ENCODE results near the gene ITGB6.

DNA sequence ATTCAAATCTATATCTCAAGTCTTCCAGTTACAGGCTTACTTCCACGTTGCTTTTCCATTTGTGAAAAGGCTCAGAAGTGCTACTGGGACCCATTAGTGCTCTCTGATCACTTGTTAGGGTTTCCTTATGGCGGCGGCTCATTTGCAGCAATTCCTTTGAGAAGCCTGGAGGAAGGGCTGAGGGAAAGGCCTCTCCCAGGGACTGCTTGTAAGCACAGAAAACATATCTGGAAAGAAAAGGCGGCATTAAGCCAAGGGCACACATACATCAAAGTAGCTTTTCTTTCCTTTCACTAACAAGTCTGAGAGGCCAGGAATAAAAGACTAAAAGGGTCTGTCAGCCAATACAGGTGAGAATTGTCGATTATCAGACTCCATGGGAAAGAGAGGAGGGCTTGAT, 39.4 kb upstream of the ITGB6 start:
- TF ChIP-seq, protein P1, sequence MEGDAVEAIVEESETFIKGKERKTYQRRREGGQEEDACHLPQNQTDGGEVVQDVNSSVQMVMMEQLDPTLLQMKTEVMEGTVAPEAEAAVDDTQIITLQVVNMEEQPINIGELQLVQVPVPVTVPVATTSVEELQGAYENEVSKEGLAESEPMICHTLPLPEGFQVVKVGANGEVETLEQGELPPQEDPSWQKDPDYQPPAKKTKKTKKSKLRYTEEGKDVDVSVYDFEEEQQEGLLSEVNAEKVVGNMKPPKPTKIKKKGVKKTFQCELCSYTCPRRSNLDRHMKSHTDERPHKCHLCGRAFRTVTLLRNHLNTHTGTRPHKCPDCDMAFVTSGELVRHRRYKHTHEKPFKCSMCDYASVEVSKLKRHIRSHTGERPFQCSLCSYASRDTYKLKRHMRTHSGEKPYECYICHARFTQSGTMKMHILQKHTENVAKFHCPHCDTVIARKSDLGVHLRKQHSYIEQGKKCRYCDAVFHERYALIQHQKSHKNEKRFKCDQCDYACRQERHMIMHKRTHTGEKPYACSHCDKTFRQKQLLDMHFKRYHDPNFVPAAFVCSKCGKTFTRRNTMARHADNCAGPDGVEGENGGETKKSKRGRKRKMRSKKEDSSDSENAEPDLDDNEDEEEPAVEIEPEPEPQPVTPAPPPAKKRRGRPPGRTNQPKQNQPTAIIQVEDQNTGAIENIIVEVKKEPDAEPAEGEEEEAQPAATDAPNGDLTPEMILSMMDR (IDR thresholded peaks at IDR 0.05; ENCODE audit: insufficient read depth, low read length) = no peak
- TF ChIP-seq, protein P2, sequence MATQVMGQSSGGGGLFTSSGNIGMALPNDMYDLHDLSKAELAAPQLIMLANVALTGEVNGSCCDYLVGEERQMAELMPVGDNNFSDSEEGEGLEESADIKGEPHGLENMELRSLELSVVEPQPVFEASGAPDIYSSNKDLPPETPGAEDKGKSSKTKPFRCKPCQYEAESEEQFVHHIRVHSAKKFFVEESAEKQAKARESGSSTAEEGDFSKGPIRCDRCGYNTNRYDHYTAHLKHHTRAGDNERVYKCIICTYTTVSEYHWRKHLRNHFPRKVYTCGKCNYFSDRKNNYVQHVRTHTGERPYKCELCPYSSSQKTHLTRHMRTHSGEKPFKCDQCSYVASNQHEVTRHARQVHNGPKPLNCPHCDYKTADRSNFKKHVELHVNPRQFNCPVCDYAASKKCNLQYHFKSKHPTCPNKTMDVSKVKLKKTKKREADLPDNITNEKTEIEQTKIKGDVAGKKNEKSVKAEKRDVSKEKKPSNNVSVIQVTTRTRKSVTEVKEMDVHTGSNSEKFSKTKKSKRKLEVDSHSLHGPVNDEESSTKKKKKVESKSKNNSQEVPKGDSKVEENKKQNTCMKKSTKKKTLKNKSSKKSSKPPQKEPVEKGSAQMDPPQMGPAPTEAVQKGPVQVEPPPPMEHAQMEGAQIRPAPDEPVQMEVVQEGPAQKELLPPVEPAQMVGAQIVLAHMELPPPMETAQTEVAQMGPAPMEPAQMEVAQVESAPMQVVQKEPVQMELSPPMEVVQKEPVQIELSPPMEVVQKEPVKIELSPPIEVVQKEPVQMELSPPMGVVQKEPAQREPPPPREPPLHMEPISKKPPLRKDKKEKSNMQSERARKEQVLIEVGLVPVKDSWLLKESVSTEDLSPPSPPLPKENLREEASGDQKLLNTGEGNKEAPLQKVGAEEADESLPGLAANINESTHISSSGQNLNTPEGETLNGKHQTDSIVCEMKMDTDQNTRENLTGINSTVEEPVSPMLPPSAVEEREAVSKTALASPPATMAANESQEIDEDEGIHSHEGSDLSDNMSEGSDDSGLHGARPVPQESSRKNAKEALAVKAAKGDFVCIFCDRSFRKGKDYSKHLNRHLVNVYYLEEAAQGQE (IDR thresholded peaks at IDR 0.05; ENCODE audit: insufficient replicate concordance, low read depth) = no peak
- TF ChIP-seq POLR2AphosphoS5 (IDR thresholded peaks at IDR 0.05; ENCODE audit: low read depth) = no peak
- TF ChIP-seq GABPA (IDR thresholded peaks at IDR 0.05; ENCODE audit: low read depth) = no peak
